GM12872 (cell line): ENCODE data around the gene C16orf82.

Experiments
- TF ChIP-seq, protein P1 (sequence below): IDR thresholded peaks from 3 replicates; pipeline ENCODE4 v1.5.1; 2011; ENCODE audit warnings: low read depth, mild to moderate bottlenecking, low read length, moderate library complexity; ENCODE audit not compliant: insufficient read depth

The C16orf82 gene

DNA sequence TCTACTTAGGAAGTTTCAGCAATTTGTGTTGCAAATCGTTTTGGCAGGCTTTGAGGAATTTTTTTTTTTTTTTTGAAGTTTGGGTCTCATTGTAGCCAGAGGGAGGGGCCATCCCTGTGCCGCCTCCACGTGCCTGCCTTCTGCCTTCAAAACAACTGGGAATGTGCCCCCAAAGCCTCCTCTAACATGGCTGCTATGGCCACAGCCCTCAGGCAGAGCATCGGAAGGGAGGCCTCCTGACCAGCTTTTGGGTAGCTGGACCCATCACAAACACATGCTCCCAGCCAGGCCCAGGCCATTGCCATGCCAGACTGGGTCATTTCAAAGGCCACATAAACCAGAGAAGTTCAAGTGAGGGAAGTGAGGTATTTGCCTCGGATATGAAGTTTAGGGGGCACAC is 21.5 kb downstream of the C16orf82 start:
- TF ChIP-seq, protein P1, sequence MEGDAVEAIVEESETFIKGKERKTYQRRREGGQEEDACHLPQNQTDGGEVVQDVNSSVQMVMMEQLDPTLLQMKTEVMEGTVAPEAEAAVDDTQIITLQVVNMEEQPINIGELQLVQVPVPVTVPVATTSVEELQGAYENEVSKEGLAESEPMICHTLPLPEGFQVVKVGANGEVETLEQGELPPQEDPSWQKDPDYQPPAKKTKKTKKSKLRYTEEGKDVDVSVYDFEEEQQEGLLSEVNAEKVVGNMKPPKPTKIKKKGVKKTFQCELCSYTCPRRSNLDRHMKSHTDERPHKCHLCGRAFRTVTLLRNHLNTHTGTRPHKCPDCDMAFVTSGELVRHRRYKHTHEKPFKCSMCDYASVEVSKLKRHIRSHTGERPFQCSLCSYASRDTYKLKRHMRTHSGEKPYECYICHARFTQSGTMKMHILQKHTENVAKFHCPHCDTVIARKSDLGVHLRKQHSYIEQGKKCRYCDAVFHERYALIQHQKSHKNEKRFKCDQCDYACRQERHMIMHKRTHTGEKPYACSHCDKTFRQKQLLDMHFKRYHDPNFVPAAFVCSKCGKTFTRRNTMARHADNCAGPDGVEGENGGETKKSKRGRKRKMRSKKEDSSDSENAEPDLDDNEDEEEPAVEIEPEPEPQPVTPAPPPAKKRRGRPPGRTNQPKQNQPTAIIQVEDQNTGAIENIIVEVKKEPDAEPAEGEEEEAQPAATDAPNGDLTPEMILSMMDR: no peak

DNA sequence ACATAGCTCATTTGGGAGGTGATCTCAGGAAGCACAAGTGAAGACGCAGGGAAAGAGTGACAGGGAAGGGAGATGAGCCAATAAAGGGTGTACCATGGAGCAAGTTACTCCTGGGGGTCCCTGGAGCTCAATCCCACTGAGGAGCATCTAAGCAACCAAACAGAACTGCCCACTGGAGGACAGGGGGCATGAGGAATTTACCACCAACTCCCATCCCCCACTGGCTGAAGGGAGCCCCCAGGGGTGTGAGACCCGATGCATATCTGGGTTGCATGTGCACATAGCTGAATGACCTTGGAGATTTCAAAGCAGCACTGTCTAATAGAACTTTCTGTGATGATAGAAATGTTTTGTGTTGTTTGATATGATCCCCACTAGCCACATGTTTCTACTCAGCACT is 29.6 kb downstream of the C16orf82 start:
- TF ChIP-seq, protein P1: no peak

GRCh38 chr16:27097800-27098230 is 31.1 kb downstream of the C16orf82 start:
- TF ChIP-seq, protein P1: no peak

DNA sequence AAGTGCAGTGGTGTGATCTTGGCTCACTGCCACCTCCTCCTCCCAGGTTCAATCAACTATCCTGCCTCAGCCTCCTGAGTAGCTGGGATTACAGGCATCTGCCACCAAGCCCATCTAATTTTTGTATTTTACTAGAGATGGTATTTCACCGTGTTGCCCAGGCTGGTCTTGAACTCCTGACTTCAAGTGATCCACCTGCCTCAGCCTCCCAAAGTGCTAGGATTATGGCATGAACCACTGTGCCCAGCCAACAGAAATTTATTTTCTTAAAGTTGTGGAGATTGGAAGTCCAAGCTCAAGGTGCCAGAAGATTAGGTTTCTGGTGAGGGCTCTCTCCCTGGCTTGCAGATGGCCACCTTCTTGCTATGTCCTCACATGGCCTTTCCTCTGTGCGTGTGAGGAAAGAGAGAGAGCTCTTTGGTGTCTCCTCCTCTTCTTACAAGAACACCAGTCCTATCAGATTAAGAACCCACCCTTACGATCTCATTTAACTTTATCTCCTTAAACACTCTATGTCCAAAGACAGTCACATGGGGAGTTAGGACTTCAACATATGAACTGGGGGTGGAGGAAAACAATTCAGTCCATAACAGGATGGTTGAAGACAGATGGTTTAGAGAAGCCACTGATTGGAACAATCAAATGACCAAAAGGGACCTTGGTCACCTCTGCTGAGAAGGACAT is 31.8 kb downstream of the C16orf82 start:
- TF ChIP-seq, protein P1: no peak

DNA sequence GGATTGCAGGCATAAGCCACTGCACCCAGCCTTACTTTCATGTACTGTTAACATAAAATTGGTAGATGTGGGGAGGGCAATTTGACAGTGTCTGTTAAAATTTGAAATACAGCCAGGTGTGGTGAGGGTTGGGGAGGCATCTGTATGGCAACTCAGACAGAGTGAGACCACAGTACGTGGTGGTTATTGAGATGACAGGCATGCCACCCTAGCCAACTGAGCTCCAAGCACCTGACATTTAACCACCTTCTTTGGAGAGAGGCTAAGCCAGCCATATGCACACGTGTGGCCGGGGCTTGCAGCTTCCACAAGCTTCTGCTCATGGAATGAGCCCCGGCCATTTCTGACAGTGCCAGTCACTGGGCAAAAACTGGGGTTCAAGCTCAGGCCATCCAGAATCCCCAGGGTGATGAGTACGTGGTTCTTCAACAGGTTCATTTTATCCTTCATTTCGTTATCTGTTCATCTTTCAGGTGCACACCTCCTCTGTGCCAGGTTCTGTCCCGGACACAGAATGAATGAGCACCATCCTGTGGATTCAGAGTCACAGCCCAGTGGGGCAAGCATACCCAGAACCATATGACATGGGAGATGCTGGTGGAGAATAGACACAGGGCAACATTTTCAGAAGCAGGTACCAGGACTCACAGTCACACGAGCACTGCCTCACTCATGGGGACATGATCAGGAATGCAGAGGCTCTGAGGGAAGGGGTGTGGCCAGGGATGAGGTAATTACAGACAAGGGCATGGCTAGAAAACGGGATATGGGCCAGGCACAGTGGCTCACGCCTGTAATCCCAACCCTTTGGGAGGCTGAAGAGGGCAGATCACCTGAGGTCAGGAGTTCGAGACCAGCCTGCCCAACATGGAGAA is 36.2 kb downstream of the C16orf82 start:
- TF ChIP-seq, protein P1: no peak

DNA sequence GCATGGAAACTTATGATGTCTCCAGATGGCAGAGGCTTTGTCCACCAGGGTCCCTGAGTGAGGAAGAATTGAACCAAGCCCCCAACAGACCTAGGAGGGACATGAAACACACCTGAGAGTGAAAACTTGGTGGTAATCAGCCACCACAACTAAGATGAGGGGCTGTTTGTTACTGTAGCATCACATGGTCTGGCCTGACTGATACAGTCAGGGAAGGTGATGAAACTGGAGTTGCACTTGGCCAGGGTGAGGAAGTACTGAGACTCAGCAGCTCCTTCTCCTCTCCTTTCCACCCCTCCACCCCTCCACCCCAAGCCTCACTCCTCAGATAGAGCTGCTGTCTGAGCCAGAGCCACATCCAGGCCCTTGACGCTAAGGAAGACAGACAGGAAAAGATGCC is 37.2 kb downstream of the C16orf82 start:
- TF ChIP-seq, protein P1: no peak

- TF ChIP-seq, protein P1: no peak
These were observed 39.6 kb downstream of the C16orf82 start for GRCh38 chr16:27106305-27106704.
